GM18873 (cell line): ENCODE measurements around the gene AUH.
"Not testable (repeated sequence)": the region's sequence is repeated elsewhere in the genome, so short reads cannot be mapped to it uniquely, and the experiment has no call there.

Experiments
- ATAC-seq: cut with Tn5 transposase; IDR thresholded peaks from one replicate; pipeline ENCODE4 v1.9.1; 2021; ENCODE audit warnings: mild to moderate bottlenecking, moderate library complexity, moderate number of reproducible peaks; ENCODE audit not compliant: unreplicated experiment, low FRiP score

AUH gene

GRCh38 chr9:91214867-91215266 is 146.9 kb downstream of the AUH start:
- ATAC-seq: no peak

GRCh38 chr9:91214086-91214485 is 147.6 kb downstream of the AUH start:
- no peak for ATAC-seq

GRCh38 chr9:91212596-91213243 is 149.0 kb downstream of the AUH start:
- ATAC-seq: no peak

GRCh38 chr9:91211919-91212318 is 149.8 kb downstream of the AUH start:
- ATAC-seq: no peak

GRCh38 chr9:91211414-91211813 is 150.3 kb downstream of the AUH start:
- ATAC-seq: no peak

GRCh38 chr9:91210318-91210717 is 151.4 kb downstream of the AUH start:
- no peak for ATAC-seq

GRCh38 chr9:91208837-91209236 is 152.9 kb downstream of the AUH start:
- no peak for ATAC-seq

- peak; percentile 18 for ATAC-seq
These were observed 153.3 kb downstream of the AUH start for GRCh38 chr9:91208419-91208745.

GRCh38 chr9:91207729-91208418 is 153.8 kb downstream of the AUH start:
- peak; percentile 68 for ATAC-seq

GRCh38 chr9:91207397-91207728 is 154.4 kb downstream of the AUH start:
- ATAC-seq: no peak

- no peak for ATAC-seq
These were observed 154.9 kb downstream of the AUH start for GRCh38 chr9:91206806-91207205.

GRCh38 chr9:91202736-91203283 is 158.9 kb downstream of the AUH start:
- no peak for ATAC-seq

GRCh38 chr9:91200692-91201336 is 160.9 kb downstream of the AUH start:
- ATAC-seq: no peak

- no peak for ATAC-seq
These were observed 161.8 kb downstream of the AUH start for GRCh38 chr9:91199739-91200497.

GRCh38 chr9:91198881-91199280 is 162.8 kb downstream of the AUH start:
- not testable (repeated sequence) for ATAC-seq

- no peak for ATAC-seq
These were observed 163.3 kb downstream of the AUH start for GRCh38 chr9:91198405-91198804.

GRCh38 chr9:91197232-91198181 is 164.2 kb downstream of the AUH start:
- ATAC-seq: no peak

- no peak for ATAC-seq
These were observed 165.4 kb downstream of the AUH start for GRCh38 chr9:91196103-91196950.
